ENCODE results near the gene CARM1.
"Not testable (repeated sequence)": the region's sequence is repeated elsewhere in the genome, so short reads cannot be mapped to it uniquely, and the experiment has no call there.

Gene CARM1

GRCh38 chr19:10846500-10847202, 24.7 kb upstream of the CARM1 start:
- DNase-seq (ENCODE audit: low read depth): no peak

GRCh38 chr19:10848230-10848856, 23.0 kb upstream of the CARM1 start, which contains the start of gene C19orf38:
Gene C19orf38, plus strand, starts transcription at chr19:10848415. Its CDS starts 94 bp downstream, at chr19:10848509.
- DNase-seq (ENCODE audit: low read depth): no peak

- no peak for DNase-seq (ENCODE audit: low read depth)
Measured at GRCh38 chr19:10850631-10851030, 20.7 kb upstream of the CARM1 start.

- no peak for DNase-seq (ENCODE audit: low read depth)
Measured at GRCh38 chr19:10852098-10852800, 19.1 kb upstream of the CARM1 start.

- no peak for DNase-seq (ENCODE audit: low read depth)
Measured at GRCh38 chr19:10852941-10853340, 18.4 kb upstream of the CARM1 start.

- DNase-seq (ENCODE audit: low read depth): no peak
Measured at GRCh38 chr19:10854350-10855089, 16.8 kb upstream of the CARM1 start.

GRCh38 chr19:10855879-10856522, 15.4 kb upstream of the CARM1 start:
- DNase-seq (ENCODE audit: low read depth): no peak

- DNase-seq (ENCODE audit: low read depth): not testable (repeated sequence)
Measured at GRCh38 chr19:10856899-10857298, 14.5 kb upstream of the CARM1 start.

- no peak for DNase-seq (ENCODE audit: low read depth)
Measured at GRCh38 chr19:10858204-10858828, 13.0 kb upstream of the CARM1 start.

GRCh38 chr19:10861103-10861651, 10.2 kb upstream of the CARM1 start:
- no peak for DNase-seq (ENCODE audit: low read depth)

GRCh38 chr19:10862561-10863106, 8.7 kb upstream of the CARM1 start:
- no peak for DNase-seq (ENCODE audit: low read depth)

GRCh38 chr19:10863107-10863717, 8.1 kb upstream of the CARM1 start:
- no peak for DNase-seq (ENCODE audit: low read depth)

GRCh38 chr19:10864538-10864899, 6.8 kb upstream of the CARM1 start:
- no peak for DNase-seq (ENCODE audit: low read depth)

- DNase-seq (ENCODE audit: low read depth): no peak
Measured at GRCh38 chr19:10866495-10866894, 4.9 kb upstream of the CARM1 start.

- DNase-seq (ENCODE audit: low read depth): no peak
Measured at GRCh38 chr19:10868872-10869547, 2.3 kb upstream of the CARM1 start.

- not testable (repeated sequence) for DNase-seq (ENCODE audit: low read depth)
Measured at GRCh38 chr19:10869872-10870311, 1.5 kb upstream of the CARM1 start.

GRCh38 chr19:10870501-10870954, 825 bp upstream of the CARM1 start:
- DNase-seq (ENCODE audit: low read depth): no peak

GRCh38 chr19:10871711-10872545, 575 bp downstream of the CARM1 start:
- no peak for DNase-seq (ENCODE audit: low read depth)

All from non-pigmented ciliary epithelial cell (primary cell).